Measurements from ENCODE around the gene PRAC2.

The PRAC2 gene

DNA sequence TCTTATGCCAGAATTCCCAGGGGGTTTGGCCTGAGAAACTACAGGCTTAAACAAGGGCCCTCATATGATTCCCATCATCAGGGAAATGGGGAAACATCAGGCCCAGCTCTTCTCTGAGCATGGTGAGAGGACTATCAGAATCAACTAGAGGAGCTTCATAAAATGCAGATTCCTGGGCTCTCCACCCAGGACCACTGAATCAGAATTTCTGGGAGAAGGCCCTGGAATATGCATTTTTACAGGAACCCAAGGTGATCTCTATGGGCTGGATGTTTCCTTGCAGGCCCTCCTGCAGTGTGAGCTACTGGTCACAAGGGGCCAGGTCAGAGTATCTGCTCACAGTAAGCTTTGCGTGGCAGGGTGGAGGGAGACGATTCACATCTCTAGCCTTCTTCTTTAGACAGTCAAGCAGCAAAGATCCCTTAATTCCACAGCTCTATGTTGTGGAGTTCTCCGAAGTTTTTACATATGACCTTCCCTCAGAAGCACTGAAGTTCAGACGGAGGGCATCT is 44.3 kb downstream of the PRAC2 start:
- Histone ChIP-seq H4K20me1 (ENCODE audit: insufficient read depth) (no peaks in the 10 kb centered on the region), H3K79me2 (ENCODE audit: insufficient read depth, low read depth) (no peaks in the 10 kb centered on the region), H3K4me3 (IDR thresholded peaks at IDR 0.05; ENCODE audit: insufficient read depth, low read depth, low read length) (no peak overlapping the region), H3K4me1 (ENCODE audit: low read depth, poor library complexity, severe bottlenecking) (peaks cover 32% of the 10 kb centered on the region), H3K27ac (no peak overlapping the region), H3K36me3 (ENCODE audit: insufficient read depth) (no peaks in the 10 kb centered on the region), H3K27me3 (ENCODE audit: insufficient read depth, low read depth) (no peaks in the 10 kb centered on the region; the same call in 1 of the 2 replicates), H3K4me2 (no peak overlapping the region), H2AFZ (ENCODE audit: low read depth) (no peak overlapping the region), H3K9ac (no peak overlapping the region)
- TF ChIP-seq, protein P1, sequence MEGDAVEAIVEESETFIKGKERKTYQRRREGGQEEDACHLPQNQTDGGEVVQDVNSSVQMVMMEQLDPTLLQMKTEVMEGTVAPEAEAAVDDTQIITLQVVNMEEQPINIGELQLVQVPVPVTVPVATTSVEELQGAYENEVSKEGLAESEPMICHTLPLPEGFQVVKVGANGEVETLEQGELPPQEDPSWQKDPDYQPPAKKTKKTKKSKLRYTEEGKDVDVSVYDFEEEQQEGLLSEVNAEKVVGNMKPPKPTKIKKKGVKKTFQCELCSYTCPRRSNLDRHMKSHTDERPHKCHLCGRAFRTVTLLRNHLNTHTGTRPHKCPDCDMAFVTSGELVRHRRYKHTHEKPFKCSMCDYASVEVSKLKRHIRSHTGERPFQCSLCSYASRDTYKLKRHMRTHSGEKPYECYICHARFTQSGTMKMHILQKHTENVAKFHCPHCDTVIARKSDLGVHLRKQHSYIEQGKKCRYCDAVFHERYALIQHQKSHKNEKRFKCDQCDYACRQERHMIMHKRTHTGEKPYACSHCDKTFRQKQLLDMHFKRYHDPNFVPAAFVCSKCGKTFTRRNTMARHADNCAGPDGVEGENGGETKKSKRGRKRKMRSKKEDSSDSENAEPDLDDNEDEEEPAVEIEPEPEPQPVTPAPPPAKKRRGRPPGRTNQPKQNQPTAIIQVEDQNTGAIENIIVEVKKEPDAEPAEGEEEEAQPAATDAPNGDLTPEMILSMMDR (conservative IDR thresholded peaks at IDR 0.05; ENCODE audit: low read depth, low read length): no peak

DNA sequence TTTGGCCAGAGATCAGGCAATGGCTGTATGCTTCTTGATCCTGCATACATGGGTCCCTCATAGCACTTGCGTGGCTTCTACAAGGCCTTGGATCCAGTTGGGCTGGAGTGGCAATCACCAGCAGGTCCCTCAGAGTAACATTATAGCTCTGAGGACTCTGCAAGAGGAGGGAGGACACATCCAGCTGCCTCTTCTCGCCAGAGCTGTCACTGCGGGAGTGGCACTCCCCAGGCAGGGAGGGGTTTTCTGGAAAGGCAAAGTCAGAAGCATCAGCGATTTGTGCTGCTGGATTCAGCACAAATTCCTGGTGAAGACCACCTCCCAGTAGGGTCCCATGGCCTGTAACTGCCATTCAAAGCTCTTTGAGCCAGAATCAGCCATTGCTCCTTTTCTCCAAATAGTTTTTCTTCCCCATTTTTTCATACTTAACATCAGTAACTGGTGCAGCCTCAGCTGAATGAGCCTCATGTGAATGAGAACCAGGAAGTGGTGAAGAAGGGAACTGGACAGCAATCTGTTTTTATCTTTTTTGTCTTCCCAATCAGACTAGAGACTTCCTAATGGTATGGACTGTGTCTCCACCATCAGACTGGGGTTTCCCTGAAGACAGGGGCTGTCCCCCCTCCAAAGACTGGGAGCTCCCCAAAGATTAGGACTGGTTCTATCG is 46.2 kb downstream of the PRAC2 start:
- no peaks in the 10 kb centered on the region for H3K79me2 ChIP-seq (ENCODE audit: insufficient read depth, low read depth)
- no peak overlapping the region for H3K4me3 ChIP-seq (IDR thresholded peaks at IDR 0.05; ENCODE audit: insufficient read depth, low read depth, low read length)
- H2AFZ ChIP-seq (ENCODE audit: low read depth): peak overlapping the region; percentile 15; the same call in 1 of the 2 replicates
- H3K36me3 ChIP-seq (ENCODE audit: insufficient read depth): no peaks in the 10 kb centered on the region
- TF ChIP-seq, protein P1 (conservative IDR thresholded peaks at IDR 0.05; ENCODE audit: low read depth, low read length): no peak
- H4K20me1 ChIP-seq (ENCODE audit: insufficient read depth): no peaks in the 10 kb centered on the region
- H3K4me2 ChIP-seq: no peak overlapping the region
- no peak overlapping the region for H3K9ac ChIP-seq
- H3K4me1 ChIP-seq (ENCODE audit: low read depth, poor library complexity, severe bottlenecking): peaks cover 33% of the 10 kb centered on the region
- no peaks in the 10 kb centered on the region; the same call in 1 of the 2 replicates for H3K27me3 ChIP-seq (ENCODE audit: insufficient read depth, low read depth)
- H3K27ac ChIP-seq: no peak overlapping the region

DNA sequence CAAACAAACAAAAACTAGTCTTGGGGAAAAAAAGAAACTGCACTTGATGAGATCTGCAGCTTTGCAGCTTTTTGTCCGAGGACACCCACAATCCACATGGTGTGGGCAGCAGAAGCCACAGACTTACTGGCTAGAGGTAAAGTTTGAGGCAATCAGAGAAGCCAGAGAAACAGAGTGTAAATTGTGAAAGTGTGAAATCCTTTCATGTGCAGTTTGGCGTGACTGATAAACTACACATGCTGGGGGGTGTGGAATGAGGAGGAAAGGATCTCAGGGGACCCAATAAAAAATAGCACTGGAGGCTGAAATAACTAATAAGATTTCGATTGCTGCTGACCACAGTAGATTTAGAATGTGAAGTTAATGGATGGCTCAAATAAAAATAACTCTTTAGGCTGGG is 48.0 kb downstream of the PRAC2 start:
- TF ChIP-seq, protein P1 (conservative IDR thresholded peaks at IDR 0.05; ENCODE audit: low read depth, low read length): no peak
- no peaks in the 10 kb centered on the region for H4K20me1 ChIP-seq (ENCODE audit: insufficient read depth)
- H3K9ac ChIP-seq: no peak overlapping the region; the same call in 1 of the 2 replicates
- H3K36me3 ChIP-seq (ENCODE audit: insufficient read depth): no peaks in the 10 kb centered on the region
- H3K4me1 ChIP-seq (ENCODE audit: low read depth, poor library complexity, severe bottlenecking): peaks cover 41% of the 10 kb centered on the region
- H3K79me2 ChIP-seq (ENCODE audit: insufficient read depth, low read depth): no peaks in the 10 kb centered on the region
- no peak overlapping the region for H3K4me3 ChIP-seq (IDR thresholded peaks at IDR 0.05; ENCODE audit: insufficient read depth, low read depth, low read length)
- H2AFZ ChIP-seq (ENCODE audit: low read depth): peak overlapping the region; percentile 52; the same call in 1 of the 2 replicates
- no peaks in the 10 kb centered on the region; the same call in 1 of the 2 replicates for H3K27me3 ChIP-seq (ENCODE audit: insufficient read depth, low read depth)
- peak overlapping the region; percentile 43 for H3K27ac ChIP-seq
- H3K4me2 ChIP-seq: peak overlapping the region; percentile 55

DNA sequence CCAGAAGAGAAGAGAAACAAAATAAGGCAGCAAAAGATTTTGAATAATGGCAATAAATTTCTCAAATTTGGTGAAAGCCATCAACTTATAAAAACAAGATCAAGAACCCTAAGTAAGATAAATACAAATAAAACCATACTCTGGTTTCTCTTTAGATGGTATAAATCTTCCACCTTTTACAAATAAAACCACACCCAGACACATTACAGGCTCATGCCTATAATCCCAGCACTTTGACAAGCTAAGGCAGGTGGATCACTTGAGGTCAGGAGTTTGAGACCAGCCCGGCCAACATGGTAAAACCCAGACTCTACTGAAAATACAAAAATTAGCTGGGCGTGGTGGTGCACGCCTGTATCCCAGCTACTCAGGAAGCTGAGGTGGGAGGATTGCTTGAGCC is 50.3 kb downstream of the PRAC2 start:
- Histone ChIP-seq H3K36me3 (ENCODE audit: insufficient read depth) (no peaks in the 10 kb centered on the region), H3K27ac (no peak overlapping the region), H3K79me2 (ENCODE audit: insufficient read depth, low read depth) (no peaks in the 10 kb centered on the region), H3K4me3 (IDR thresholded peaks at IDR 0.05; ENCODE audit: insufficient read depth, low read depth, low read length) (no peak overlapping the region), H3K4me1 (ENCODE audit: low read depth, poor library complexity, severe bottlenecking) (peaks cover 41% of the 10 kb centered on the region), H4K20me1 (ENCODE audit: insufficient read depth) (no peaks in the 10 kb centered on the region), H3K27me3 (ENCODE audit: insufficient read depth, low read depth) (no peaks in the 10 kb centered on the region), H3K9ac (no peak overlapping the region), H2AFZ (ENCODE audit: low read depth) (no peak overlapping the region), H3K4me2 (no peak overlapping the region)
- TF ChIP-seq, protein P1 (conservative IDR thresholded peaks at IDR 0.05; ENCODE audit: low read depth, low read length): no peak
